Endothelial cell of umbilical vein (primary cell): Measurements from ENCODE around the gene KIF23.

ENCODE experiments used
- CTCF ChIP-seq, 2 donors: IDR thresholded peaks; 1 replicate in 1 of 2; 2 replicates in 1 of 2; pipeline ENCODE4 v1.5.1; 2011; ENCODE audit warnings: low read length in 2 of 2, mild to moderate bottlenecking in 2 of 2, moderate library complexity in 2 of 2, control low read depth in 1 of 2, inconsistent platforms in 1 of 2, low read depth in 1 of 2; ENCODE audit not compliant: insufficient read depth in 1 of 2; ENCODE audit errors: extremely low read depth in 1 of 2
- EZH2 ChIP-seq: IDR thresholded peaks from 2 replicates; pipeline ENCODE4 v1.6.1; 2012; ENCODE audit warnings: borderline replicate concordance, low read depth, mild to moderate bottlenecking, moderate library complexity, low read length, inconsistent platforms; ENCODE audit not compliant: severe bottlenecking
- FOS ChIP-seq: IDR thresholded peaks from 2 replicates; pipeline ENCODE4 v1.6.1; 2011; ENCODE audit warnings: mild to moderate bottlenecking, low read length, moderate library complexity, borderline replicate concordance; ENCODE audit not compliant: insufficient read depth
- GATA2 ChIP-seq: IDR thresholded peaks from 2 replicates; pipeline ENCODE4 v1.7.0; 2011; ENCODE audit warnings: low read depth, mild to moderate bottlenecking, moderate library complexity, mixed read lengths, low read length; ENCODE audit not compliant: insufficient read length, insufficient read depth
- JUN ChIP-seq: IDR thresholded peaks from 2 replicates; pipeline ENCODE4 v1.6.1; 2011; ENCODE audit warnings: borderline replicate concordance, low read depth; ENCODE audit not compliant: insufficient read length, insufficient read depth
- MYC ChIP-seq: IDR thresholded peaks from one replicate; pipeline ENCODE4 v1.6.1; 2011; ENCODE audit warnings: mild to moderate bottlenecking, low read depth, low read length
- POLR2A ChIP-seq: IDR thresholded peaks from 2 replicates; pipeline ENCODE4 v1.6.1; 2012; ENCODE audit warnings: low read depth, mild to moderate bottlenecking, control low read depth, low read length
- POLR2AphosphoS5 ChIP-seq: IDR thresholded peaks from 2 replicates; pipeline ENCODE4 v1.6.1; 2012; ENCODE audit warnings: low read depth, mild to moderate bottlenecking, control low read depth, low read length, moderate library complexity; ENCODE audit not compliant: insufficient read depth
- TF ChIP-seq, protein P1 (sequence below): IDR thresholded peaks from 2 replicates; pipeline ENCODE4 v1.6.1; 2011; ENCODE audit not compliant: insufficient read depth, insufficient read length

DNA sequence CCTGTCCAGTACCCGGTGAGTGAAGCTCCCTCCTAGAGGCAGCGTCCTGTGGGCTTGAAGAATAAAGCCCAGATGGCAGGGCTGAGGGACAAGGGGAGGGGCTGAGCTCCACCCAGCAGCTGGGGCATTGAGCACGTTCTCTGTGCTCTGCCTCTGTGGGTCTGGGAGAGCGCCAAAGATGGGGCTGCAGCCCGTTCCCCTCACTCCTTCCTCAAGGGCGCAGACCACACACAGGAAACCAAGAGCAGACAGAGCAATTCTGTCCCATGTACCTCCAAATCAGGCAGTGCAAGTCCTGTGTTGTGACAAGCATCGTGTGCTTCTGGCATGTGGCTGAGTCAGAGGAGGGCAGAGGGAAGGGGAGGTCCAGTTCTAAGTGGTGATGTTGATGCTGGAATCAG lies 15.7 kb upstream of the KIF23 start:
- no peak for TF ChIP-seq CTCF (IDR thresholded peaks at IDR 0.05; ENCODE audit: extremely low read depth in 1 of 2, insufficient read depth in 1 of 2, low read depth in 1 of 2, low read length in 2 of 2)
- no peak for TF ChIP-seq EZH2
- TF ChIP-seq MYC = no peak
- no peak for TF ChIP-seq POLR2A
- no peak for TF ChIP-seq FOS
- no peak for TF ChIP-seq JUN
- no peak for TF ChIP-seq POLR2AphosphoS5
- TF ChIP-seq, protein P1, sequence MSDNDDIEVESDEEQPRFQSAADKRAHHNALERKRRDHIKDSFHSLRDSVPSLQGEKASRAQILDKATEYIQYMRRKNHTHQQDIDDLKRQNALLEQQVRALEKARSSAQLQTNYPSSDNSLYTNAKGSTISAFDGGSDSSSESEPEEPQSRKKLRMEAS = no peak
- TF ChIP-seq GATA2 = no peak
